ENCODE data around the gene SYT2. TPM values are rescaled to one million over a fixed set of nuclear protein-coding genes. Genes with fewer than 3 reads are reported as not detected.
"Not testable (repeated sequence)": the region's sequence is repeated elsewhere in the genome, so short reads cannot be mapped to it uniquely, and the experiment has no call there.

The SYT2 gene
- total RNA-seq, 1 experiment from 2014 or later = 0.69 TPM

GRCh38 chr1:202613571-202613970 is 96.7 kb downstream of the SYT2 start:
- intact Hi-C loops (cut with micrococcal nuclease; ENCODE audit: unreplicated experiment) = no loop called here
- Histone ChIP-seq H3K9me3 (ENCODE audit: low read depth, low read length, poor library complexity, severe bottlenecking) (no peaks in the 10 kb centered on the region), H3K27me3 (replicated peaks; ENCODE audit: insufficient read depth, low read depth, low read length, poor library complexity) (no peaks in the 10 kb centered on the region), H3K4me1 (ENCODE audit: insufficient read depth, low read length, poor library complexity, severe bottlenecking) (peaks cover 38% of the 10 kb centered on the region), H3K27ac (ENCODE audit: low read depth, low read length, poor library complexity, severe bottlenecking) (peak overlapping the region; percentile 25), H3K4me3 (ENCODE audit: low read depth, low read length, poor library complexity, severe bottlenecking) (no peak overlapping the region), H3K36me3 (ENCODE audit: insufficient read depth, low read length, poor library complexity, severe bottlenecking) (no peaks in the 10 kb centered on the region)
- ChIA-PET POLR2A (ENCODE audit: low non-redundant PET) (no interaction called here), CTCF (no interaction called here)
- no peak for DNase-seq (ENCODE audit: low spot score)
- TF ChIP-seq CTCF (conservative IDR thresholded peaks at IDR 0.05; ENCODE audit: low read depth, low read length) = no peak
- TF ChIP-seq EZH2 (IDR thresholded peaks at IDR 0.05; ENCODE audit: borderline replicate concordance, low read depth, low read length, poor library complexity, severe bottlenecking) = no peak
- no TSS peak for BruUV-seq (replicated peaks)

- POLR2A ChIA-PET (ENCODE audit: low non-redundant PET); intact Hi-C loops (cut with micrococcal nuclease; ENCODE audit: unreplicated experiment); H3K27me3 ChIP-seq (replicated peaks; ENCODE audit: insufficient read depth, low read depth, low read length, poor library complexity); H3K27ac ChIP-seq (ENCODE audit: low read depth, low read length, poor library complexity, severe bottlenecking); H3K9me3 ChIP-seq (ENCODE audit: low read depth, low read length, poor library complexity, severe bottlenecking); BruUV-seq (replicated peaks); CTCF ChIA-PET; H3K36me3 ChIP-seq (ENCODE audit: insufficient read depth, low read length, poor library complexity, severe bottlenecking); H3K4me3 ChIP-seq (ENCODE audit: low read depth, low read length, poor library complexity, severe bottlenecking); DNase-seq (ENCODE audit: low spot score): not testable (repeated sequence)
- H3K4me1 ChIP-seq (ENCODE audit: insufficient read depth, low read length, poor library complexity, severe bottlenecking) = peaks cover 32% of the 10 kb centered on the region
Observed at GRCh38 chr1:202612036-202612435, 98.2 kb downstream of the SYT2 start.

GRCh38 chr1:202605515-202605914 is 104.7 kb downstream of the SYT2 start:
- H3K27ac ChIP-seq (ENCODE audit: low read depth, low read length, poor library complexity, severe bottlenecking) = no peak overlapping the region
- intact Hi-C loops (cut with micrococcal nuclease; ENCODE audit: unreplicated experiment) = no loop called here

More at GRCh38 chr1:202605515-202605914, 104.7 kb downstream of the SYT2 start:
- Histone ChIP-seq H3K4me1 (ENCODE audit: insufficient read depth, low read length, poor library complexity, severe bottlenecking) (no peaks in the 10 kb centered on the region), H3K27me3 (replicated peaks; ENCODE audit: insufficient read depth, low read depth, low read length, poor library complexity) (no peaks in the 10 kb centered on the region), H3K9me3 (ENCODE audit: low read depth, low read length, poor library complexity, severe bottlenecking) (no peaks in the 10 kb centered on the region), H3K4me3 (ENCODE audit: low read depth, low read length, poor library complexity, severe bottlenecking) (no peak overlapping the region), H3K36me3 (ENCODE audit: insufficient read depth, low read length, poor library complexity, severe bottlenecking) (no peaks in the 10 kb centered on the region)
- DNase-seq (ENCODE audit: low spot score) = no peak
- ChIA-PET POLR2A (ENCODE audit: low non-redundant PET) (no interaction called here), CTCF (no interaction called here)
- BruUV-seq (replicated peaks) = no TSS peak
- TF ChIP-seq CTCF (conservative IDR thresholded peaks at IDR 0.05; ENCODE audit: low read depth, low read length) = no peak
- TF ChIP-seq EZH2 (IDR thresholded peaks at IDR 0.05; ENCODE audit: borderline replicate concordance, low read depth, low read length, poor library complexity, severe bottlenecking) = no peak

Data from A673 (cell line).